Measurements from ENCODE around the gene GGA2.

GRCh38 chr16:23466162-23466885 lies 44.0 kb downstream of the GGA2 start:
- TF ChIP-seq CTCF (IDR thresholded peaks at IDR 0.05) (no peak), POLR2A (IDR thresholded peaks at IDR 0.05) (no peak)
